H1 (cell line): ENCODE data around the gene ZBTB14. TPM values are rescaled to one million over a fixed set of nuclear protein-coding genes. Genes with fewer than 3 reads are reported as not detected.
A peak's percentile ranks its signal among the peaks of the same experiment; 100 is the strongest.

Experiments
- CTCF ChIA-PET: fragments of 300-600 bp; sonication (Branson Sonifier 250); formaldehyde crosslinking; loops from one replicate; lab custom pipeline; 2021; ENCODE audit not compliant: partially characterized antibody; lab: Charles Lee
- POLR2A ChIA-PET: fragments of 300-600 bp; sonication (Branson Sonifier 250); formaldehyde crosslinking; loops from one replicate; lab custom pipeline; 2021; ENCODE audit warnings: inconsistent platforms; ENCODE audit not compliant: partially characterized antibody; lab: Charles Lee
- DNase-seq, 2 experiments: peaks; one replicate each; pipeline versions ENCODE4 v3.0.0 to v3.0.0-alpha.2; 2010 to 2022; ENCODE audit warnings: low spot score in 2 of 2, low read depth in 1 of 2, mixed read lengths in 1 of 2
- FAIRE-seq: peaks from 2 replicates; lab custom pipeline; 2011; peaks lifted over from hg19 to GRCh38; lab: Jason Lieb, UNC
- H2AFZ ChIP-seq: 2 replicates; pipeline ENCODE4 v1.8.1; 2012; ENCODE audit warnings: low read length, inconsistent platforms
- H2AK5ac ChIP-seq: 2 replicates; pipeline ENCODE4 v1.6.1; 2013; ENCODE audit warnings: low read depth, low read length
- H2BK120ac ChIP-seq: replicated peaks from 2 replicates; pipeline ENCODE3; 2013; ENCODE audit warnings: low read depth, low read length, inconsistent platforms
- H2BK12ac ChIP-seq: 2 replicates; pipeline ENCODE4 v1.6.1; 2013; ENCODE audit warnings: low read depth, low read length
- H2BK15ac ChIP-seq: 2 replicates; pipeline ENCODE4 v1.6.1; 2013; ENCODE audit warnings: low read length
- H2BK20ac ChIP-seq: 2 replicates; pipeline ENCODE4 v1.6.1; 2013; ENCODE audit warnings: low read length
- H2BK5ac ChIP-seq: 2 replicates; pipeline ENCODE4 v1.6.1; 2013; ENCODE audit warnings: low read depth, low read length
- H3K14ac ChIP-seq: 2 replicates; pipeline ENCODE4 v1.6.1; 2013; ENCODE audit warnings: inconsistent platforms; ENCODE audit not compliant: insufficient read length
- H3K18ac ChIP-seq: 2 replicates; pipeline ENCODE4 v1.6.1; 2013; ENCODE audit warnings: low read length; ENCODE audit errors: extremely low read depth
- H3K23ac ChIP-seq: 2 replicates; pipeline ENCODE4 v1.6.1; 2013; ENCODE audit warnings: inconsistent platforms; ENCODE audit not compliant: insufficient read length
- H3K23me2 ChIP-seq: 2 replicates; pipeline ENCODE4 v1.6.1; 2013; ENCODE audit warnings: low read depth, low read length
- H3K27ac ChIP-seq: 2 replicates; pipeline ENCODE4 v1.6.1; 2011; ENCODE audit warnings: low read depth, low read length, inconsistent platforms
- H3K27me3 ChIP-seq, 4 experiments: replicated peaks in 1 of 4; 1 replicate in 1 of 4; 2 replicates in 3 of 4; pipeline versions ENCODE4 v1.6.1 to v1.8.1; 2011 to 2013; ENCODE audit warnings: low read length in 3 of 4, mild to moderate bottlenecking in 3 of 4, inconsistent platforms in 2 of 4, mixed read lengths in 2 of 4, moderate library complexity in 1 of 4; ENCODE audit not compliant: control insufficient read depth in 3 of 4, insufficient read depth in 3 of 4; ENCODE audit errors: extremely low read depth in 1 of 4
- H3K36me3 ChIP-seq, 4 experiments: 2 replicates each; pipeline versions ENCODE4 v1.6.1 to v1.8.1; 2011 to 2013; ENCODE audit warnings: mild to moderate bottlenecking in 4 of 4, low read length in 3 of 4, moderate library complexity in 2 of 4, control low read depth in 1 of 4, inconsistent platforms in 1 of 4; ENCODE audit not compliant: insufficient read depth in 4 of 4, control insufficient read depth in 2 of 4
- H3K4ac ChIP-seq: replicated peaks from 2 replicates; pipeline ENCODE3; 2013; ENCODE audit warnings: low read length, low read depth, mixed read lengths, inconsistent platforms; ENCODE audit not compliant: insufficient read length
- H3K4me1 ChIP-seq, 4 experiments: replicated peaks in 1 of 4; 1 replicate in 1 of 4; 2 replicates in 3 of 4; pipeline versions ENCODE4 v1.6.1 to v1.8.1; 2011 to 2013; ENCODE audit warnings: low read length in 3 of 4, inconsistent platforms in 2 of 4, mixed read lengths in 1 of 4; ENCODE audit not compliant: insufficient read depth in 4 of 4, control insufficient read depth in 3 of 4
- H3K4me2 ChIP-seq, 2 experiments: 2 replicates each; pipeline versions ENCODE4 v1.6.1 to v1.8.1; 2011 to 2013; ENCODE audit warnings: low read depth in 2 of 2, low read length in 2 of 2, control low read depth in 1 of 2, inconsistent platforms in 1 of 2, mild to moderate bottlenecking in 1 of 2; ENCODE audit not compliant: insufficient read depth in 1 of 2
- H3K4me3 ChIP-seq, 4 experiments: fragments of 200-600, 300-600 bp in 1 of 4; sonication (generic), shearing (Covaris generic), sonication (Bioruptor Twin) in 1 of 4; 2 replicates each; pipeline versions ENCODE4 v1.5.1 to v1.8.1; 2011 to 2016; ENCODE audit warnings: low read length in 4 of 4, low read depth in 3 of 4, control low read depth in 2 of 4, inconsistent platforms in 2 of 4, mild to moderate bottlenecking in 2 of 4, mixed read lengths in 1 of 4, moderate library complexity in 1 of 4; ENCODE audit not compliant: insufficient read depth in 2 of 4; ENCODE audit errors: extremely low read depth in 1 of 4
- H3K56ac ChIP-seq: replicated peaks from 2 replicates; pipeline ENCODE3; 2013; ENCODE audit warnings: low read depth, mild to moderate bottlenecking, mixed read lengths, low read length, inconsistent platforms; ENCODE audit not compliant: insufficient read length
- H3K79me1 ChIP-seq: 2 replicates; pipeline ENCODE4 v1.6.1; 2013; ENCODE audit warnings: low read depth, low read length, control low read depth
- H3K79me2 ChIP-seq, 2 experiments: 2 replicates each; pipeline versions ENCODE4 v1.6.1 to v1.8.1; 2012 to 2013; ENCODE audit warnings: low read length in 2 of 2, mild to moderate bottlenecking in 2 of 2, inconsistent platforms in 1 of 2; ENCODE audit not compliant: insufficient read depth in 2 of 2, control insufficient read depth in 1 of 2
- H3K9ac ChIP-seq, 4 experiments: replicated peaks in 1 of 4; 1 replicate in 1 of 4; 2 replicates in 3 of 4; pipeline versions ENCODE4 v1.6.1 to v1.8.1; 2011 to 2013; ENCODE audit warnings: low read depth in 3 of 4, low read length in 3 of 4, control low read depth in 2 of 4, mild to moderate bottlenecking in 2 of 4, moderate library complexity in 2 of 4, inconsistent platforms in 1 of 4; ENCODE audit errors: extremely low read depth in 1 of 4
- H3K9me3 ChIP-seq, 2 experiments: 2 replicates each; pipeline versions ENCODE4 v1.6.1 to v1.8.1; 2012 to 2013; ENCODE audit warnings: mild to moderate bottlenecking in 2 of 2, moderate library complexity in 2 of 2, control low read depth in 1 of 2, inconsistent platforms in 1 of 2, low read depth in 1 of 2, low read length in 1 of 2, mixed read lengths in 1 of 2; ENCODE audit not compliant: insufficient read depth in 2 of 2
- H4K20me1 ChIP-seq, 2 experiments: replicated peaks in 1 of 2; 2 replicates each; pipeline versions ENCODE3 to v1.8.1; 2011 to 2013; ENCODE audit warnings: inconsistent platforms in 2 of 2, low read length in 2 of 2, mild to moderate bottlenecking in 1 of 2; ENCODE audit not compliant: insufficient read depth in 2 of 2, control insufficient read depth in 1 of 2
- H4K5ac ChIP-seq: 2 replicates; pipeline ENCODE4 v1.6.1; 2013; ENCODE audit warnings: low read length, low read depth, mixed read lengths, inconsistent platforms; ENCODE audit not compliant: insufficient read length
- H4K8ac ChIP-seq: 2 replicates; pipeline ENCODE4 v1.8.0; 2013; ENCODE audit warnings: mild to moderate bottlenecking, moderate library complexity, low read length, inconsistent platforms; ENCODE audit not compliant: insufficient read depth; ENCODE audit errors: extremely low read depth
- H4K91ac ChIP-seq: replicated peaks from 2 replicates; pipeline ENCODE3; 2013; ENCODE audit warnings: low read length, mixed read lengths, inconsistent platforms; ENCODE audit not compliant: insufficient read length
- ASH2L ChIP-seq: fragments of 200-600, 300-600 bp; sonication (generic); IDR thresholded peaks from one replicate; pipeline ENCODE4 v1.7.1; 2017; ENCODE audit warnings: low read length
- BACH1 ChIP-seq: IDR thresholded peaks from 2 replicates; pipeline ENCODE4 v1.6.1; 2012; ENCODE audit warnings: low read length, improper control_type of control experiment
- BCL11A ChIP-seq, 2 experiments: IDR thresholded peaks; one replicate each; pipeline ENCODE4 v1.6.1; 2011; ENCODE audit warnings: low read depth in 2 of 2, low read length in 2 of 2, mild to moderate bottlenecking in 2 of 2
- CHD2 ChIP-seq: IDR thresholded peaks from 2 replicates; pipeline ENCODE4 v1.6.1; 2012; ENCODE audit warnings: low read length, improper control_type of control experiment
- EP300 ChIP-seq, 2 experiments: IDR thresholded peaks; 1 replicate in 1 of 2; 2 replicates in 1 of 2; pipeline ENCODE4 v1.6.1; 2011 to 2012; ENCODE audit warnings: low read depth in 2 of 2, low read length in 2 of 2, mild to moderate bottlenecking in 2 of 2, borderline replicate concordance in 1 of 2, inconsistent platforms in 1 of 2, moderate library complexity in 1 of 2
- HDAC2 ChIP-seq, 2 experiments: fragments of 300-600 bp in 1 of 2; sonication (generic) in 1 of 2; IDR thresholded peaks; 2 replicates each; pipeline ENCODE4 v1.6.1; 2011 to 2012; ENCODE audit warnings: low read depth in 2 of 2, low read length in 2 of 2, mild to moderate bottlenecking in 2 of 2, moderate library complexity in 2 of 2, borderline replicate concordance in 1 of 2, inconsistent platforms in 1 of 2
- MAFK ChIP-seq: IDR thresholded peaks from 2 replicates; pipeline ENCODE4 v1.6.1; 2012; ENCODE audit warnings: low read depth, mild to moderate bottlenecking, improper control_type of control experiment, low read length
- POLR2A ChIP-seq, 2 experiments: IDR thresholded peaks; 1 replicate in 1 of 2; 2 replicates in 1 of 2; pipeline ENCODE4 v1.6.1; 2011; ENCODE audit warnings: low read depth in 2 of 2, low read length in 2 of 2, mild to moderate bottlenecking in 2 of 2; ENCODE audit errors: control extremely low read depth in 1 of 2
- RNF2 ChIP-seq: fragments of 200-900, 300-1000 bp; sonication (generic); IDR thresholded peaks from 2 replicates; pipeline ENCODE4 v1.7.1; 2016; ENCODE audit warnings: borderline replicate concordance, low read depth, mild to moderate bottlenecking, antibody characterized with exemption, low read length; ENCODE audit not compliant: poor library complexity, severe bottlenecking; ENCODE audit errors: missing control alignments
- SIRT6 ChIP-seq: IDR thresholded peaks from one replicate; pipeline ENCODE4 v1.7.1; 2012; ENCODE audit warnings: low read length, inconsistent platforms
- SIX5 ChIP-seq: IDR thresholded peaks from 2 replicates; pipeline ENCODE4 v1.6.1; 2011; ENCODE audit warnings: mild to moderate bottlenecking, low read depth, low read length
- WGBS, 2 experiments: shearing (Covaris generic) in 1 of 2; methylation state at CpG; one replicate each; pipeline versions ENCODE4 v1.1.6 to v1.1.7; 2013 to 2015; ENCODE audit warnings: low lambda C conversion rate in 2 of 2, mixed read lengths in 2 of 2, inconsistent platforms in 1 of 2, low coverage in 1 of 2, missing lambda C conversion rate in 1 of 2; ENCODE audit not compliant: insufficient replicate concordance in 2 of 2, insufficient coverage in 1 of 2, insufficient read length in 1 of 2; ENCODE audit errors: extremely low coverage in 1 of 2, missing lambda C conversion rate in 1 of 2; 5-methylcytosine and 5-hydroxymethylcytosine counted together
- polyA plus RNA-seq, 7 experiments: library from polyadenylated mRNA; depleted of rRNA in 3 of 7; stranded (reverse) in 5 of 7; unstranded in 2 of 7; fragments of >200 nt in 5 of 7; fragments of 200-250 nt in 2 of 7; gene quantifications; 1 replicate in 5 of 7; 2 replicates in 1 of 7; 4 replicates in 1 of 7; pipeline versions ENCODE4 v1.2.1 to v1.2.3, GENCODE V29; 2011 to 2013; ENCODE audit warnings: missing spikeins in 2 of 7, mixed read lengths in 2 of 7
- total RNA-seq: library from RNA; stranded (reverse); fragmentation: NEBNext Ultra II Directional; extraction: Animal tissue kit (Norgen Biotek cat#: 25700); gene quantifications from 2 replicates; pipeline ENCODE4 v1.2.1, GENCODE V29; 2021

The ZBTB14 gene
- total and polyA plus RNA-seq, 2 of the 8 experiments (the other 6 are each of a cell fraction or from before 2014, with no cell fraction given): 5.2 to 18.3 TPM

- FAIRE-seq: no peak
- TF ChIP-seq RNF2: no peak
- TF ChIP-seq HDAC2 (IDR thresholded peaks at IDR 0.05; ENCODE audit: borderline replicate concordance in 1 of 2, low read depth in 2 of 2, low read length in 2 of 2): peak in 1 of 2 experiments; percentile 84; a peak in 1 of 4 replicates
- TF ChIP-seq CHD2: no peak
- no peak for TF ChIP-seq SIRT6
- TF ChIP-seq POLR2A (IDR thresholded peaks at IDR 0.05; ENCODE audit: control extremely low read depth in 1 of 2, low read depth in 2 of 2, low read length in 2 of 2): peak in 1 of 2 experiments; percentile 72; a peak in 1 of 3 replicates
- 0 out of 3 replicates have a peak, but pooled peaks of 1 of the 2 experiments have one; percentile 48 for TF ChIP-seq EP300 (IDR thresholded peaks at IDR 0.05; ENCODE audit: borderline replicate concordance in 1 of 2, low read depth in 2 of 2, low read length in 2 of 2)
- no peak for TF ChIP-seq MAFK
- TF ChIP-seq BCL11A (IDR thresholded peaks at IDR 0.05; ENCODE audit: low read depth in 2 of 2, low read length in 2 of 2): no peak
- TF ChIP-seq BACH1: peak; percentile 36
- no peak for TF ChIP-seq SIX5
- no peak for TF ChIP-seq ASH2L
These were observed 617 bp upstream of the ZBTB14 start for GRCh38 chr18:5295981-5296705.

More at GRCh38 chr18:5295981-5296705, 617 bp upstream of the ZBTB14 start:
- H3K79me1 ChIP-seq: no peaks in the 10 kb centered on the region
- peak overlapping the region; percentile 76 for H4K91ac ChIP-seq
- H2BK5ac ChIP-seq: no peak overlapping the region
- peaks cover 0 to 7% (median 6%) of the 10 kb centered on the region in 4 experiments; a peak in 4 of 8 replicates for H3K36me3 ChIP-seq
- H2BK20ac ChIP-seq: no peak overlapping the region
- ChIA-PET CTCF (interaction anchor here (1.2 kb wide), 1 partner anchor 58 kb away, joined by 3 read pairs; no protein-coding TSS in a partner anchor), POLR2A (interaction anchor here (0.7 to 3.3 kb wide), 11 partner anchors 8 to 382 kb away, joined by 3 to 21 read pairs (median 4); partner anchors contain the start of gene AKAIN1)
- H3K9me3 ChIP-seq: no peaks in the 10 kb centered on the region
- peak overlapping the region; percentile 98; the same call in 1 of the 2 replicates for H4K8ac ChIP-seq
- peak overlapping the region; percentile 29 for H3K4ac ChIP-seq
- H3K4me1 ChIP-seq: peaks cover 4 to 9% (median 5%) of the 10 kb centered on the region in 4 experiments
- no peak overlapping the region for H2AK5ac ChIP-seq
- H3K9ac ChIP-seq: peak overlapping the region; percentile 73 to 88 (median 79)
- H4K20me1 ChIP-seq: no peaks in the 10 kb centered on the region
- peak overlapping the region; percentile 51; the same call in 1 of the 2 replicates for H3K27ac ChIP-seq
- peak; percentile 80 to 90 for DNase-seq
- peak overlapping the region; percentile 53 to 92 for H3K4me2 ChIP-seq
- H3K23me2 ChIP-seq: peaks cover 4% of the 10 kb centered on the region; the same call in 1 of the 2 replicates
- peak overlapping the region; percentile 73; the same call in 1 of the 2 replicates for H3K18ac ChIP-seq
- H3K79me2 ChIP-seq: peaks cover 0 to 7% of the 10 kb centered on the region in 2 experiments; a peak in 2 of 4 replicates
- H3K23ac ChIP-seq: no peak overlapping the region
- H2BK15ac ChIP-seq: no peak overlapping the region
- peak overlapping the region; percentile 81 for H4K5ac ChIP-seq
- 3% methylated on average over 35 of the region's 95 CpGs; no CpG with 5 or more reads in 1 of the 2 experiments for WGBS, 2 experiments
- no peak overlapping the region for H3K14ac ChIP-seq
- H2AFZ ChIP-seq: 0 out of 2 replicates have a peak overlapping the region, but pooled peaks have one; percentile 67
- peak overlapping the region; percentile 58 for H2BK120ac ChIP-seq
- no peak overlapping the region for H2BK12ac ChIP-seq
- peak overlapping the region; percentile 87 for H3K56ac ChIP-seq
- H3K27me3 ChIP-seq: peaks cover 0 to 16% (median 9%) of the 10 kb centered on the region in 4 experiments; a peak in 6 of 7 replicates
- H3K4me3 ChIP-seq: peak overlapping the region; percentile 73 to 84 (median 78)
